Pons (tissue), 1 donor: ENCODE measurements around the gene TCF19.
A peak's percentile ranks its signal among the peaks of the same experiment; 100 is the strongest.

Experiments used
- DNase-seq: peaks from one replicate; pipeline ENCODE4 v3.0.0-alpha.2; 2016; ENCODE audit warnings: low spot score

TCF19 gene, protein sequence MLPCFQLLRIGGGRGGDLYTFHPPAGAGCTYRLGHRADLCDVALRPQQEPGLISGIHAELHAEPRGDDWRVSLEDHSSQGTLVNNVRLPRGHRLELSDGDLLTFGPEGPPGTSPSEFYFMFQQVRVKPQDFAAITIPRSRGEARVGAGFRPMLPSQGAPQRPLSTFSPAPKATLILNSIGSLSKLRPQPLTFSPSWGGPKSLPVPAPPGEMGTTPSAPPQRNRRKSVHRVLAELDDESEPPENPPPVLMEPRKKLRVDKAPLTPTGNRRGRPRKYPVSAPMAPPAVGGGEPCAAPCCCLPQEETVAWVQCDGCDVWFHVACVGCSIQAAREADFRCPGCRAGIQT

DNA sequence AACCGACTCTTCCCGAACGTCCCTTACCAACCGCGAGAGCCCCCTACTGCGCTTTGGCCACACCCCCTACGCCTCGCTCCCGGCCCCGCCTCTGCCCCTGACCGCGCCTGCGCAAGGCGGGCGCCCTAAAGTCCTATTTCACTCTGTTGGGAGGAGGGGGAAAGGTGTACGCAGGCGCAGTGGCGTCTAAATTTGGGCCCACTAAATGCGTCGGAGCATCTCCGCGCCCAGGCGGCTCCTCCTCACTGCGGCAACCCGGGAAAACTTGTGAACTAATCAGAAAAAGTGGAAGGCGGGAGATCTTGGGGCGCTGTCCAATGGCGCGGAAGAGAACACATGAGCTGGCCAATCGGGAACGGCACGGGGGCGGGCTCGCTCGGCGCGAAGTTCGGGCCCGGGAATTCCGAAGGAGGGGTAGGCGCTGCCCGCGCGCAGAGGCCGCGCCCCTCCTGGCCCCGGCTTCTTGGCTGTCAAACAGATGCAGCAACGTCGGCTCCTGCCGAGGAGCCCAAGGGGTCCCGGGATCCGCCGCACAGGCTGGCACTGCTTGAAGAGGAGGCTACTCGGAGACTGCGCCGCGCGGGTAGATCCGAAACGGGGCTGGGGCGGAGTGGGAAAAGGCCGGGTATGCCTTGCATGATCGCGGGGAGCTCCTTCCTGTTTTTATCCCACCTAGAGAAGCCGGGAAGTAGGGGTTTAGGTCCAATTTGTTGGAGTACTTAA lies at the start of gene TCF19:
TCF19 (plus strand) TSS at position 450 of the 723 bp plus-strand sequence. CDS start 881 bp downstream, outside the sequence.
- peak; percentile 98 for DNase-seq

- DNase-seq: no peak
These were observed 47.4 kb upstream of the TCF19 start for GRCh38 chr6:31110825-31111582.

DNA sequence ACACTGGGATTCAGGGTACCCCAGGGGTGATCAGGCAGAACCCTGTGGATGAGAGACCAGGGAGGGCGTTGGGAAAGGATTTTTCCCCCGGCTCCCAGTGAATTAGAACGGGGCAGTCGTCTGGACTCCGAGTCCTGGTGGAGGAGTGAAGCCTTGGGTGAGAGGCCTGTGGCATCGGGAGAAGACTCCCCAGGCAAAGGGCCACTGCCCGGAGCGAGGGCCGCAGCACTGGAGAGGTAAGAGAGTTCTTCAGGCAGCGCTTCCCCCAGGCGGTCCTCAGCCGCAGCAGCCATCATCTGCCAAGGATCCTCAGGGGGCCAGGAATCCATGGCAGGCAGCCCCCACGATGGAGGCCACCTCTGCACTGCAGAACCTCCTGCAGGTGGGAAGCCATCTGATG lies 46.7 kb upstream of the TCF19 start:
- no peak for DNase-seq

- DNase-seq: no peak
These were observed 45.9 kb upstream of the TCF19 start, which contains the start of gene C6orf15 for GRCh38 chr6:31112478-31112877. Gene C6orf15, minus strand, starts transcription at chr6:31112575. Its CDS starts 20 bp downstream, at chr6:31112555.

- DNase-seq: no peak
These were observed 44.4 kb upstream of the TCF19 start for GRCh38 chr6:31113861-31114540.

DNA sequence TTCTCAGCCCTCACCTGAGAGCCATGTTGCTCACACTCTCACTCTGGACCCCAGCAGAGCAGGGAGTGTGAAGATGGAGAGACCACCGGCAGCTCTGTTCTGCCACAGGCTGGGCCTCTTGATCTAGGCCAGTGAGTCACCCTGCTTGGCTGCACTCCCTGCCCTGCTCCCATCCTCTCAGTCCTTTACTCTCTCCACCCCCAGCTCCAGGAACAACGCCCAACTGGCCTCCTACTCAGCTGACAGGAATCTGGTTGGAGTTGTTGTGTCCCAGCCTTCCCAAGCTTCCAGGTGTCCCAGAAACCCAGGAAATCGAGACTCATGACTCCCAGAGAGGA lies 43.9 kb upstream of the TCF19 start, which contains the start of gene PSORS1C1:
PSORS1C1 (plus strand) TSS at position 260 of the 338 bp plus-strand sequence. CDS start 14,833 bp downstream, outside the sequence.
- peak; percentile 53 for DNase-seq

- DNase-seq: peak; percentile 85
These were observed 43.2 kb upstream of the TCF19 start for GRCh38 chr6:31114970-31115849.

- DNase-seq: no peak
These were observed 42.3 kb upstream of the TCF19 start for GRCh38 chr6:31115941-31116560.

DNA sequence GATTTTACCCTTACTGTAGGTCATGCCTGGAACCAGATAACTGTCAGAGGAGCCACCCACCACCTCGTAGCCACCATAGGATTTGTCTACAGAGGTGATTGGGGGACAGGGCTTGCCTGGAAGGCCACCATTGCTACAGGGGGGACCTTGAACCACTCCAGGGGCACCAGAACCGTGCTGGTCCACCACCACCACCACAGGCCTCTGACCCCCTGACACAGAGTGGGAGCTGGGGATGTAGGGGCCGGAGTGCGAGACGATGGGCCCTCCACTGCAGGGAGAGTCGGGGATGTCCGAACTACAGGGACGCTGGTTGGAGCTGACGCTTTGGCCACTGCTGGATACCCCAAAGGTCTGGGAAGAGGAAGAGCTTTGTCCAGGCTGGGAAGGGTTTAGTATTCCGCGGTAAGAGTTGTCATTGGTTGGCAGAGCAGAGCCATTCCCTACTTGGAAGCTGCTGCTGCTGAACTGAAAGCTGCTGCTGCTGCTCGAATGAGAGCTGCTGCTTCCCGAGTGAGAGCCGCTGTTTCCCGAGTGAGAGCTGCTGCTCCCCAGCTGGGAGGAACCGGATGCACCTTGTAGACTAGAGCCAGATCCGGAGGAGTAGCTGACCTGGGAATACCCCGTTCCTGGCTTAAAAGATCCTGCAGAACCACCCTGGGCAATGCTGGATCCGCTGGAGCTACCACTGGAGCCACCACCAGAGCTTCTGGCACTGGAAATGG lies 41.6 kb upstream of the TCF19 start:
- no peak for DNase-seq

- DNase-seq: no peak
These were observed 40.2 kb upstream of the TCF19 start for GRCh38 chr6:31118178-31118577.

GRCh38 chr6:31120151-31120915 lies 38.1 kb upstream of the TCF19 start, which contains the start of gene CDSN:
Gene CDSN, minus strand, starts transcription at chr6:31120446. Its CDS starts 27 bp downstream, at chr6:31120419.
- DNase-seq: no peak

- DNase-seq: no peak
These were observed 37.1 kb upstream of the TCF19 start for GRCh38 chr6:31121131-31121790.

GRCh38 chr6:31122791-31123706 lies 35.3 kb upstream of the TCF19 start:
- DNase-seq: peak; percentile 35

DNA sequence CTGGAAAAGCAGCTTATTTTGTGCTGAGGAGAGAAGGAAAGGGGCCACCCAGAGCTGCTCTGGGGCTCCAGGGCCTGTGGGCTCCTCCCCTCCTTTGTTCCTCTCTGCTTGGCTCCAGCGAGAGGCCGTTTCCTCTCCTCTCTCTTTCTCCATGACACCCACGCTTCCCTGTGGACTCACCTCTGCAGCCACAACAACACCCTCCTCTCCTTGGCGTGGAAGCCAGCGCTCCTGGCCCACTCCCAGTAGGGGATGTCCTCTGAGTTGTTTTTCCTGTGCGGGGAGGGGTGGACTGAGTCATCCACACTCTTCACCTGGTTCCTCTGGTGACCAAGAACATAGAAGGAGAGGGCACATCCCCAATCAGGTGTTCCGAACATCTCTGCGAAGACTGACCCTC lies 33.2 kb upstream of the TCF19 start:
- DNase-seq: no peak

- DNase-seq: no peak
These were observed 32.6 kb upstream of the TCF19 start for GRCh38 chr6:31125586-31126363.

GRCh38 chr6:31126396-31127175 lies 31.8 kb upstream of the TCF19 start:
- no peak for DNase-seq
